Measurements from ENCODE around the gene CRADD.

DNA sequence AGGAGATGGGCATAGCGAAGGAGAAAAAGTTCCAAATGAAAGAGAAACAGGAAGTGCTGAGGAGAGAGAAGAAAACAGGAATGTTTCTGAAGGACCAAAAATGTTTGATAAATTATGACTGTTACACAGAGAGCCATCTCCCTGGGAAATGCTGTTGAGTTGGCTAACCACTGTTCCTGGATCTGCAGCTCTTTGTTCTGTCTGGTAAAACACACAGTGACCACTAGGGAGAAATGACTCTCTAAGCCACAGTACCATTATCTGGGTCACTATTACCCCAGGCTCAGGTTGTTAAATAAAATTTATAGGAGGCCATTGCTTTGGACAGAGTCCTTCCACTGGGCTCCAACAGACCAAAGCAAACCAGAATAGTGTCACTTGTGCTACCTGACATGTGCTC, 219.3 kb downstream of the CRADD start:
- TF ChIP-seq, protein P1, sequence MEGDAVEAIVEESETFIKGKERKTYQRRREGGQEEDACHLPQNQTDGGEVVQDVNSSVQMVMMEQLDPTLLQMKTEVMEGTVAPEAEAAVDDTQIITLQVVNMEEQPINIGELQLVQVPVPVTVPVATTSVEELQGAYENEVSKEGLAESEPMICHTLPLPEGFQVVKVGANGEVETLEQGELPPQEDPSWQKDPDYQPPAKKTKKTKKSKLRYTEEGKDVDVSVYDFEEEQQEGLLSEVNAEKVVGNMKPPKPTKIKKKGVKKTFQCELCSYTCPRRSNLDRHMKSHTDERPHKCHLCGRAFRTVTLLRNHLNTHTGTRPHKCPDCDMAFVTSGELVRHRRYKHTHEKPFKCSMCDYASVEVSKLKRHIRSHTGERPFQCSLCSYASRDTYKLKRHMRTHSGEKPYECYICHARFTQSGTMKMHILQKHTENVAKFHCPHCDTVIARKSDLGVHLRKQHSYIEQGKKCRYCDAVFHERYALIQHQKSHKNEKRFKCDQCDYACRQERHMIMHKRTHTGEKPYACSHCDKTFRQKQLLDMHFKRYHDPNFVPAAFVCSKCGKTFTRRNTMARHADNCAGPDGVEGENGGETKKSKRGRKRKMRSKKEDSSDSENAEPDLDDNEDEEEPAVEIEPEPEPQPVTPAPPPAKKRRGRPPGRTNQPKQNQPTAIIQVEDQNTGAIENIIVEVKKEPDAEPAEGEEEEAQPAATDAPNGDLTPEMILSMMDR (IDR thresholded peaks at IDR 0.05), result no peak
- TF ChIP-seq POLR2A (IDR thresholded peaks at IDR 0.05), result no peak
